ENCODE results near the gene CHCHD6.

GRCh38 chr3:126663257-126663656 is 40.8 kb upstream of the CHCHD6 start:
- no peak for TF ChIP-seq RCOR1 (IDR thresholded peaks at IDR 0.05; ENCODE audit: insufficient replicate concordance, low read length)
- no peak for TF ChIP-seq CTCF (conservative IDR thresholded peaks at IDR 0.05; ENCODE audit: low read depth, low read length)
- no peak for TF ChIP-seq POLR2A (IDR thresholded peaks at IDR 0.05; ENCODE audit: low read depth, low read length)
- no peak for TF ChIP-seq SMC3 (IDR thresholded peaks at IDR 0.05; ENCODE audit: low read depth, low read length)
- TF ChIP-seq CEBPB (IDR thresholded peaks at IDR 0.05; ENCODE audit: low read depth, low read length), result no peak

Data from IMR-90 (cell line).